Natural killer cell (primary cell): ENCODE measurements around the gene PKLR. TPM values are rescaled to one million over a fixed set of nuclear protein-coding genes. Genes with fewer than 3 reads are reported as not detected.

Experiments used
- ATAC-seq, 3 donors: fragments of 150-1000 bp in 2 of 3; fragments of 200-7000 bp in 1 of 3; cut with Tn5 transposase; 1 replicate in 1 of 3; 2 replicates in 2 of 3; pipeline ENCODE4 v1.10.0; 2021; ENCODE audit warnings: mild to moderate bottlenecking in 2 of 3, moderate library complexity in 2 of 3
- DNase-seq, 2 donors: peaks; one replicate each; pipeline versions ENCODE4 v3.0.0 to v3.0.0-alpha.2; 2013 to 2021; ENCODE audit warnings: mixed read lengths in 1 of 2
- H3K27ac ChIP-seq: one replicate; pipeline ENCODE4 v1.5.1; 2013; ENCODE audit warnings: mild to moderate bottlenecking, low read length
- H3K27me3 ChIP-seq: one replicate; pipeline ENCODE4 v1.6.1; 2013; ENCODE audit warnings: low read length; ENCODE audit not compliant: control insufficient read depth, insufficient read depth
- H3K36me3 ChIP-seq: one replicate; pipeline ENCODE4 v1.6.1; 2013; ENCODE audit warnings: low read length; ENCODE audit not compliant: control insufficient read depth, insufficient read depth
- H3K4me1 ChIP-seq: one replicate; pipeline ENCODE4 v1.6.1; 2013; ENCODE audit warnings: low read length; ENCODE audit not compliant: control insufficient read depth, insufficient read depth
- H3K4me3 ChIP-seq: one replicate; pipeline ENCODE4 v1.5.1; 2013; ENCODE audit warnings: low read length
- H3K9me3 ChIP-seq: one replicate; pipeline ENCODE4 v1.6.1; 2013; ENCODE audit warnings: low read length; ENCODE audit not compliant: control insufficient read depth, insufficient read depth
- H3K27ac Mint-ChIP-seq, 2 donors: one replicate each; pipeline ENCODE4 v1.8.0; 2022; ENCODE audit warnings: mild to moderate bottlenecking in 2 of 2, mixed read lengths in 2 of 2, moderate library complexity in 1 of 2
- H3K27me3 Mint-ChIP-seq, 2 donors: one replicate each; pipeline ENCODE4 v1.8.0; 2022; ENCODE audit warnings: low read depth in 2 of 2, mixed read lengths in 2 of 2
- H3K36me3 Mint-ChIP-seq: one replicate; pipeline ENCODE4 v1.8.0; 2022; ENCODE audit warnings: mixed read lengths
- H3K4me1 Mint-ChIP-seq, 2 donors: one replicate each; pipeline ENCODE4 v1.8.0; 2022; ENCODE audit warnings: mixed read lengths in 2 of 2
- H3K4me3 Mint-ChIP-seq: one replicate; pipeline ENCODE4 v1.8.0; 2022; ENCODE audit warnings: mild to moderate bottlenecking, moderate library complexity, mixed read lengths
- H3K9me3 Mint-ChIP-seq, 2 donors: one replicate each; pipeline ENCODE4 v1.8.0; 2022; ENCODE audit warnings: mixed read lengths in 2 of 2
- WGBS: methylation state at CpG from one replicate; pipeline ENCODE4 v1.1.7; 2013; ENCODE audit warnings: missing lambda C conversion rate; ENCODE audit not compliant: insufficient coverage; 5-methylcytosine and 5-hydroxymethylcytosine counted together
- intact Hi-C: fragments of 100-400 bp; cut with micrococcal nuclease; formaldehyde crosslinking; loops from one replicate; pipeline ENCODE4 v1.14.2; 2022
- total RNA-seq, 4 donors: library from RNA; stranded (reverse); fragments of 120-200 nt in 1 of 4; gene quantifications; one replicate each; pipeline versions ENCODE4 v1.2.3 to v1.2.4, GENCODE V29; 2013 to 2022
- TF ChIP-seq, protein P1 (sequence below): fragments of 200-600 bp; IDR thresholded peaks from one replicate; pipeline ENCODE4 v1.8.0; 2022; ENCODE audit warnings: antibody characterized with exemption

The PKLR gene
- total RNA-seq, 3 donors from 2014 or later (not counting 1 experiment from before 2014, with no cell fraction given) = 0.12 TPM; not detected in 2

DNA sequence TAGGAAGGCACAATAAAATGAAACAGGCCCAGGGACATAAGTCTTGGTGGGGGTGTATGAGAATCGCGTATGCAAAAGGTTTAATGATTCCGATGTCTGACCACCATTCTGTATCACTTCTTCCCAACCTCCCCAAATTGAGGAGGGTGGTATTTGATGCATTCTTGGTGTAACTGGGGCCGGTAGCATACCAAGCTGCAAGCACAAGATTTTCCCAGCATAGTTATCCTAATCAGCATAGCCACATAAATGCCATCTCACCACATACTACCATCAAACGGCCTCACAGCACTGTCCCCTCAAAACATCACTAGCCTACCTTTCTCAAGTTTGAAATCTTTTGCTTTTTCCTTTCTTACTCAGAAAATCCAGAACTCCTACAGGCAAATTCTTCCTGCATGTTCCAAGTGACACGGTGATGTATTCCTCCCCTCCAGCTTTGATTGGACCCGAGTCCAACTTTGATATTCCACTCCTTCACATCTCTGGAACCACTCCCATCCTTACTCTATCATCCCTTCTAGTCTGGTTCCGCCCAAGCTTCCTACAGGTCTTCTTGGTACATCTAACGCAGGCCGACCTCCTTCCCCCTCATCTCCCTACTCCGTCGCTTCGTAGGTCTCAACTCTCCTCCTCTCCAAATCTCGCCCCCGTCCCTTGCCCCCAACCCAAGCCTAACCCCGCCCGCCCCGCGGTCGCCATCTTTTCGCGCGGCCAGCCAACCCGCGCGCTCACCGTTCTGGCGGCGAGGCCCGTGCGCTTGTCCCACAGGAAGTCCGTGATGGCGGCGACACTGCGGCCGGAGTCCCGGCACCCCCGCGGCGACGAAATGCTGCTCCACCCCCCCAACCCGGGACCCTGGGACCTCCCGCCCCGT is 28.5 kb downstream of the PKLR start:
- Histone ChIP-seq H3K27ac (peak overlapping the region; percentile 71), H3K4me1 (peaks cover 30% of the 10 kb centered on the region), H3K4me3 (peak overlapping the region; percentile 53), H3K27me3 (no peaks in the 10 kb centered on the region), H3K9me3 (no peaks in the 10 kb centered on the region), H3K36me3 (peaks cover 29% of the 10 kb centered on the region)
- TF ChIP-seq, protein P1, sequence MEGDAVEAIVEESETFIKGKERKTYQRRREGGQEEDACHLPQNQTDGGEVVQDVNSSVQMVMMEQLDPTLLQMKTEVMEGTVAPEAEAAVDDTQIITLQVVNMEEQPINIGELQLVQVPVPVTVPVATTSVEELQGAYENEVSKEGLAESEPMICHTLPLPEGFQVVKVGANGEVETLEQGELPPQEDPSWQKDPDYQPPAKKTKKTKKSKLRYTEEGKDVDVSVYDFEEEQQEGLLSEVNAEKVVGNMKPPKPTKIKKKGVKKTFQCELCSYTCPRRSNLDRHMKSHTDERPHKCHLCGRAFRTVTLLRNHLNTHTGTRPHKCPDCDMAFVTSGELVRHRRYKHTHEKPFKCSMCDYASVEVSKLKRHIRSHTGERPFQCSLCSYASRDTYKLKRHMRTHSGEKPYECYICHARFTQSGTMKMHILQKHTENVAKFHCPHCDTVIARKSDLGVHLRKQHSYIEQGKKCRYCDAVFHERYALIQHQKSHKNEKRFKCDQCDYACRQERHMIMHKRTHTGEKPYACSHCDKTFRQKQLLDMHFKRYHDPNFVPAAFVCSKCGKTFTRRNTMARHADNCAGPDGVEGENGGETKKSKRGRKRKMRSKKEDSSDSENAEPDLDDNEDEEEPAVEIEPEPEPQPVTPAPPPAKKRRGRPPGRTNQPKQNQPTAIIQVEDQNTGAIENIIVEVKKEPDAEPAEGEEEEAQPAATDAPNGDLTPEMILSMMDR = no peak
- Mint-ChIP-seq H3K27me3 (no peaks in the 10 kb centered on the region), H3K27ac (peak overlapping the region; percentile 85 to 98), H3K9me3 (no peaks in the 10 kb centered on the region), H3K4me1 (peaks cover 41 to 48% of the 10 kb centered on the region in 2 donors), H3K36me3 (peaks cover 10% of the 10 kb centered on the region), H3K4me3 (peak overlapping the region; percentile 92)
- DNase-seq = no peak
- WGBS = 1% methylated on average over 41 of the region's 44 CpGs
- intact Hi-C loops = loop anchor here (2.0 kb wide), 1 partner anchor 22 kb away; no protein-coding TSS in a partner anchor
- peak; percentile 32 to 44 (median 42) for ATAC-seq

DNA sequence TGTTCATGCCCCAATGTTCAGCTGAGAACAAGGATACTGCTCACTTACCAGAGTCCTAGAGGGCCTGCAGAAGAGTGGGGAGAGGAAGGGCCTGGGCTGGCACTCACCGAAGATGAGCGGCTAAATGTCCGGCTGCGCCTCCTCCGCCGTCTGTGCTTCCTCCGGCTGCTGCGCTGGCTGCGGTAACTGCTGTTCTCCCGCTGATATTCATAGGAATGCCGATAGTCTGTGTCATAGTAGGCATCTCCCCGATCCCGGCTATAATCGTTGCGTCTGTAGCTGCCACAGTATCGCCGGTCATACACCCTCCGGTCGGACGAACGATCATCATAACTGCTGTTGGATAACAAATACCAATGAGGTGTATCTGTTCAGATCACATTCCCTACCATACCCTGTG is 31.9 kb downstream of the PKLR start:
- TF ChIP-seq, protein P1 = no peak
- DNase-seq (no peak), ATAC-seq (no peak)
- Histone ChIP-seq H3K4me3 (no peak overlapping the region), H3K36me3 (peaks cover 57% of the 10 kb centered on the region), H3K9me3 (no peaks in the 10 kb centered on the region), H3K4me1 (peaks cover 17% of the 10 kb centered on the region), H3K27me3 (no peaks in the 10 kb centered on the region), H3K27ac (no peak overlapping the region)
- H3K4me1 Mint-ChIP-seq = peaks cover 24 to 31% of the 10 kb centered on the region in 2 donors
- no peaks in the 10 kb centered on the region for H3K27me3 Mint-ChIP-seq
- peaks cover 22% of the 10 kb centered on the region for H3K36me3 Mint-ChIP-seq
- no peak overlapping the region for H3K27ac Mint-ChIP-seq
- H3K9me3 Mint-ChIP-seq = no peaks in the 10 kb centered on the region
- H3K4me3 Mint-ChIP-seq = no peak overlapping the region
- 98% methylated on average over 21 of the region's 21 CpGs for WGBS
- intact Hi-C loops = no loop called here

DNA sequence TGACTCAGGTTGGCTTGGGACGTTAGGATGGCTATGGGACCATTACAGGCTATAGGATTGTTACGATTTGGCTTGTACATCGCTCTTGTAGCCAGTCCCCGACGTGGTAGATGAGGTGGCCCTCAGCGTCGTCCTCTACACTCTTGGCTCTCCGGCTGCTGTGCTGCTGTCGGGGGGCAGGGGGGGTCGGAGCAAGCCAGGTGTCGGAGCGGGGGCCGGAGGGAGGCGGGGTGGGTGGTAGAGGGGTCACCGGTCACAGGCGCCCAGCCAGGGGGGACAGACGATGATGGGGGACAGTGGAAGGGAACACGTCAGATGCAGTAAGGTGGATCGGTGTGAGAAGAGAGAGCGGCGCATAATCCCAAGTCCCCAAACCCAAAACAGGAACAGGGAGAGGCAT is 32.6 kb downstream of the PKLR start:
- H3K36me3 ChIP-seq = peaks cover 63% of the 10 kb centered on the region
- intact Hi-C loops = no loop called here
- H3K9me3 Mint-ChIP-seq = no peaks in the 10 kb centered on the region
- H3K4me3 Mint-ChIP-seq = no peak overlapping the region
- H3K36me3 Mint-ChIP-seq = peaks cover 22% of the 10 kb centered on the region
- ATAC-seq (no peak), DNase-seq (no peak)
- H3K4me1 Mint-ChIP-seq = peaks cover 25 to 28% of the 10 kb centered on the region in 2 donors
- no peaks in the 10 kb centered on the region for H3K9me3 ChIP-seq
- H3K27ac ChIP-seq = no peak overlapping the region
- no peaks in the 10 kb centered on the region for H3K27me3 ChIP-seq
- H3K27me3 Mint-ChIP-seq = no peaks in the 10 kb centered on the region
- peaks cover 11% of the 10 kb centered on the region for H3K4me1 ChIP-seq
- H3K27ac Mint-ChIP-seq = no peak overlapping the region
- H3K4me3 ChIP-seq = no peak overlapping the region
- 97% methylated on average over 18 of the region's 21 CpGs for WGBS
- TF ChIP-seq, protein P1 = no peak
